ENCODE data around the gene NAV3. TPM values are rescaled to one million over a fixed set of nuclear protein-coding genes. Genes with fewer than 3 reads are reported as not detected.

The NAV3 gene
- total RNA-seq, 1 experiment from 2014 or later = 18.0 TPM

DNA sequence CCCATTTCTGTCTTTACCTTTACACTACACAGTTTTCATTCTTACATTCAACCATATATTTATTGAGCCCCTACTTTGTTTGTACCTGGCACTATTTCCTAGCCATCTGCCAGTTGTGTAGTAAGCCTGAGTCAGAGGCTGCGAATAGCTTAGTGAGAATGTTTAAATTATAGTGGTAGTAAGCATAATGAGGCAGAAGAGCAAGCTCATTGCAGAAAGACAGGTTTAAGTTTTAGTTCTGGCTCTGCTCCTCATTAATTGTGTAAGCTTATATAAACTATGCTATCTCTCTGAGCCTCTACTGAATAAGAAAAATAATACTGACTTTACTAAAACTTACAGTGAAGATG is 123.5 kb downstream of the NAV3 start:
- ChIA-PET CTCF (no interaction called here), POLR2A (ENCODE audit: low non-redundant PET) (no interaction called here)
- H3K36me3 ChIP-seq (ENCODE audit: insufficient read depth, low read length, poor library complexity, severe bottlenecking) = no peaks in the 10 kb centered on the region
- no peak for TF ChIP-seq EZH2 (IDR thresholded peaks at IDR 0.05; ENCODE audit: borderline replicate concordance, low read depth, low read length, poor library complexity, severe bottlenecking)
- no peak for TF ChIP-seq CTCF (conservative IDR thresholded peaks at IDR 0.05; ENCODE audit: low read depth, low read length)
- H3K4me3 ChIP-seq (ENCODE audit: low read depth, low read length, poor library complexity, severe bottlenecking) = no peak overlapping the region
- DNase-seq (ENCODE audit: low spot score) = no peak
- no peaks in the 10 kb centered on the region for H3K27me3 ChIP-seq (replicated peaks; ENCODE audit: insufficient read depth, low read depth, low read length, poor library complexity)
- no peaks in the 10 kb centered on the region for H3K4me1 ChIP-seq (ENCODE audit: insufficient read depth, low read length, poor library complexity, severe bottlenecking)
- intact Hi-C loops (cut with micrococcal nuclease; ENCODE audit: unreplicated experiment) = no loop called here
- no peaks in the 10 kb centered on the region for H3K9me3 ChIP-seq (ENCODE audit: low read depth, low read length, poor library complexity, severe bottlenecking)
- no peak overlapping the region for H3K27ac ChIP-seq (ENCODE audit: low read depth, low read length, poor library complexity, severe bottlenecking)
- no TSS peak for BruUV-seq (replicated peaks)

- Histone ChIP-seq H3K9me3 (ENCODE audit: low read depth, low read length, poor library complexity, severe bottlenecking) (no peaks in the 10 kb centered on the region), H3K36me3 (ENCODE audit: insufficient read depth, low read length, poor library complexity, severe bottlenecking) (no peaks in the 10 kb centered on the region), H3K27me3 (replicated peaks; ENCODE audit: insufficient read depth, low read depth, low read length, poor library complexity) (no peaks in the 10 kb centered on the region), H3K4me3 (ENCODE audit: low read depth, low read length, poor library complexity, severe bottlenecking) (no peak overlapping the region), H3K4me1 (ENCODE audit: insufficient read depth, low read length, poor library complexity, severe bottlenecking) (no peaks in the 10 kb centered on the region), H3K27ac (ENCODE audit: low read depth, low read length, poor library complexity, severe bottlenecking) (no peak overlapping the region)
- DNase-seq (ENCODE audit: low spot score) = no peak
- intact Hi-C loops (cut with micrococcal nuclease; ENCODE audit: unreplicated experiment) = no loop called here
- ChIA-PET POLR2A (ENCODE audit: low non-redundant PET) (interaction anchor here (0.6 kb wide), 1 partner anchor 1236 kb away, joined by 4 read pairs; no protein-coding TSS in a partner anchor), CTCF (no interaction called here)
- no TSS peak for BruUV-seq (replicated peaks)
- TF ChIP-seq CTCF (conservative IDR thresholded peaks at IDR 0.05; ENCODE audit: low read depth, low read length) = no peak
- TF ChIP-seq EZH2 (IDR thresholded peaks at IDR 0.05; ENCODE audit: borderline replicate concordance, low read depth, low read length, poor library complexity, severe bottlenecking) = no peak
Observed at GRCh38 chr12:77957062-77957461, 126.4 kb downstream of the NAV3 start.

- BruUV-seq (replicated peaks) = no TSS peak
- no peak overlapping the region for H3K27ac ChIP-seq (ENCODE audit: low read depth, low read length, poor library complexity, severe bottlenecking)
- intact Hi-C loops (cut with micrococcal nuclease; ENCODE audit: unreplicated experiment) = no loop called here
- H3K4me1 ChIP-seq (ENCODE audit: insufficient read depth, low read length, poor library complexity, severe bottlenecking) = peaks cover 4% of the 10 kb centered on the region
- ChIA-PET POLR2A (ENCODE audit: low non-redundant PET) (no interaction called here), CTCF (no interaction called here)
- no peak overlapping the region for H3K4me3 ChIP-seq (ENCODE audit: low read depth, low read length, poor library complexity, severe bottlenecking)
- no peaks in the 10 kb centered on the region for H3K36me3 ChIP-seq (ENCODE audit: insufficient read depth, low read length, poor library complexity, severe bottlenecking)
- no peak for DNase-seq (ENCODE audit: low spot score)
- TF ChIP-seq EZH2 (IDR thresholded peaks at IDR 0.05; ENCODE audit: borderline replicate concordance, low read depth, low read length, poor library complexity, severe bottlenecking) (no peak), CTCF (conservative IDR thresholded peaks at IDR 0.05; ENCODE audit: low read depth, low read length) (no peak)
- no peaks in the 10 kb centered on the region for H3K9me3 ChIP-seq (ENCODE audit: low read depth, low read length, poor library complexity, severe bottlenecking)
- no peaks in the 10 kb centered on the region for H3K27me3 ChIP-seq (replicated peaks; ENCODE audit: insufficient read depth, low read depth, low read length, poor library complexity)
Observed at GRCh38 chr12:77963576-77964178, 133.0 kb downstream of the NAV3 start.

Measured in A673 (cell line).